ENCODE results near the gene ALDOB.

- no peak for TF ChIP-seq NFRKB (IDR thresholded peaks at IDR 0.05)
- TF ChIP-seq SP1 (IDR thresholded peaks at IDR 0.05): no peak
- TF ChIP-seq BHLHE40 (IDR thresholded peaks at IDR 0.05; ENCODE audit: borderline replicate concordance): no peak
- TF ChIP-seq FOXA1 (IDR thresholded peaks at IDR 0.05): no peak
- no peak for TF ChIP-seq FOXK2 (IDR thresholded peaks at IDR 0.05)
- no peak for TF ChIP-seq FOXM1 (IDR thresholded peaks at IDR 0.05; ENCODE audit: borderline replicate concordance)
- TF ChIP-seq ZNF384 (IDR thresholded peaks at IDR 0.05): no peak
- TF ChIP-seq ELF4 (IDR thresholded peaks at IDR 0.05): no peak
- TF ChIP-seq L3MBTL2 (conservative IDR thresholded peaks at IDR 0.05): no peak
- no peak for TF ChIP-seq CTBP1 (IDR thresholded peaks at IDR 0.05; ENCODE audit: borderline replicate concordance)
- no peak for TF ChIP-seq HDGF (IDR thresholded peaks at IDR 0.05; ENCODE audit: borderline replicate concordance)
- TF ChIP-seq, protein P1, sequence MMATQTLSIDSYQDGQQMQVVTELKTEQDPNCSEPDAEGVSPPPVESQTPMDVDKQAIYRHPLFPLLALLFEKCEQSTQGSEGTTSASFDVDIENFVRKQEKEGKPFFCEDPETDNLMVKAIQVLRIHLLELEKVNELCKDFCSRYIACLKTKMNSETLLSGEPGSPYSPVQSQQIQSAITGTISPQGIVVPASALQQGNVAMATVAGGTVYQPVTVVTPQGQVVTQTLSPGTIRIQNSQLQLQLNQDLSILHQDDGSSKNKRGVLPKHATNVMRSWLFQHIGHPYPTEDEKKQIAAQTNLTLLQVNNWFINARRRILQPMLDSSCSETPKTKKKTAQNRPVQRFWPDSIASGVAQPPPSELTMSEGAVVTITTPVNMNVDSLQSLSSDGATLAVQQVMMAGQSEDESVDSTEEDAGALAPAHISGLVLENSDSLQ (IDR thresholded peaks at IDR 0.05): no peak
- TF ChIP-seq ARNT (IDR thresholded peaks at IDR 0.05): no peak
- no peak for TF ChIP-seq TARDBP (IDR thresholded peaks at IDR 0.05)
These were observed 32.1 kb upstream of the ALDOB start for GRCh38 chr9:101467690-101468089.
